Panc1 (cell line): ENCODE measurements around the gene MYH11.

Experiments used
- CTCF ChIP-seq: fragments of 450-650 bp; IDR thresholded peaks from 2 replicates; pipeline ENCODE4 v1.5.1; 2017; ENCODE audit warnings: mild to moderate bottlenecking
- SIN3A ChIP-seq: IDR thresholded peaks from 2 replicates; pipeline ENCODE4 v1.6.1; 2012; ENCODE audit warnings: low read depth, mild to moderate bottlenecking, low read length, moderate library complexity, borderline replicate concordance; ENCODE audit not compliant: insufficient read depth

- TF ChIP-seq CTCF (no peak), SIN3A (no peak)
Measured at GRCh38 chr16:15715221-15715620, 141.6 kb downstream of the MYH11 start.
